RWPE2 (cell line): Measurements from ENCODE around the gene SOWAHA.

Source experiments
- ATAC-seq: fragments of 200-7000 bp; cut with Tn5 transposase; 3 replicates; pipeline ENCODE4 v1.9.1; 2021; ENCODE audit warnings: low read depth
- DNase-seq: peaks from one replicate; pipeline ENCODE4 v3.0.0-alpha.2; 2020; ENCODE audit warnings: low spot score
- H3K27ac ChIP-seq: fragments of 450-650 bp; 2 replicates; pipeline ENCODE4 v1.5.1; 2017; ENCODE audit warnings: mild to moderate bottlenecking; ENCODE audit not compliant: poor library complexity, severe bottlenecking
- H3K27me3 ChIP-seq: fragments of 250-450 bp; sonication (Bioruptor Pico); 2 replicates; pipeline ENCODE4 v1.5.1; 2021; ENCODE audit warnings: mild to moderate bottlenecking, moderate library complexity; ENCODE audit not compliant: insufficient read depth, poor library complexity, severe bottlenecking
- H3K36me3 ChIP-seq: fragments of 250-450 bp; sonication (Bioruptor Pico); 2 replicates; pipeline ENCODE4 v1.5.1; 2020; ENCODE audit warnings: low read depth, mild to moderate bottlenecking, moderate library complexity
- H3K4me1 ChIP-seq: fragments of 250-450 bp; sonication (Bioruptor Pico); 2 replicates; pipeline ENCODE4 v1.5.1; 2021; ENCODE audit warnings: mild to moderate bottlenecking, moderate library complexity; ENCODE audit not compliant: insufficient read depth, poor library complexity, severe bottlenecking
- H3K4me3 ChIP-seq: fragments of 250-450 bp; sonication (Bioruptor Pico); 2 replicates; pipeline ENCODE4 v1.5.1; 2021; ENCODE audit warnings: mild to moderate bottlenecking, moderate library complexity; ENCODE audit not compliant: severe bottlenecking
- H3K9me3 ChIP-seq: fragments of 250-450 bp; sonication (Bioruptor Pico); 2 replicates; pipeline ENCODE4 v1.5.1; 2021; ENCODE audit warnings: mild to moderate bottlenecking, moderate library complexity; ENCODE audit not compliant: severe bottlenecking
- TF ChIP-seq, protein P1 (sequence below): fragments of 450-650 bp; IDR thresholded peaks from one replicate; pipeline ENCODE4 v1.5.1; 2017; ENCODE audit warnings: mild to moderate bottlenecking, moderate library complexity; ENCODE audit not compliant: poor library complexity, severe bottlenecking

The SOWAHA gene

DNA sequence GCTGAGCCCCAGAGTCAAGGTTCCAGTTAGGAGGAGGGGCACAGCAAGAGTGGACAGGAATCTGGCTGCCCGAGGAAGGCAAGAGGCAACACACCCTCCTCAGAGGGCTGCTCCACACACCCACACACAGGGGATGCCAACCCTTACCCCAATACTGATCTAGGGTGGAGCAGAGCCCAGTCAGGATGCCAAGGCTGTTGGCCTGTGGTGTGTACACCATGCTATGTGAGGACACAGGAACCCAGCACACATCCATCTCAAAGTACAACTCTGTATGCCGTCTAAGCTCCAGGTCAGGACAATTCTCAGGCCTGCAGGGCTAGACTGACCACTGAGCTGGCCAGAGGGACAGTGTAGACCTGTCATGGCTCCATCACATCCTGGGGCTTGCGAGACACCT lies 38.7 kb upstream of the SOWAHA start:
- no peak for ATAC-seq
- Histone ChIP-seq H3K4me3 (no peak overlapping the region), H3K27ac (no peak overlapping the region), H3K4me1 (peaks cover 11% of the 10 kb centered on the region), H3K36me3 (no peaks in the 10 kb centered on the region), H3K9me3 (no peaks in the 10 kb centered on the region), H3K27me3 (no peaks in the 10 kb centered on the region)
- TF ChIP-seq, protein P1, sequence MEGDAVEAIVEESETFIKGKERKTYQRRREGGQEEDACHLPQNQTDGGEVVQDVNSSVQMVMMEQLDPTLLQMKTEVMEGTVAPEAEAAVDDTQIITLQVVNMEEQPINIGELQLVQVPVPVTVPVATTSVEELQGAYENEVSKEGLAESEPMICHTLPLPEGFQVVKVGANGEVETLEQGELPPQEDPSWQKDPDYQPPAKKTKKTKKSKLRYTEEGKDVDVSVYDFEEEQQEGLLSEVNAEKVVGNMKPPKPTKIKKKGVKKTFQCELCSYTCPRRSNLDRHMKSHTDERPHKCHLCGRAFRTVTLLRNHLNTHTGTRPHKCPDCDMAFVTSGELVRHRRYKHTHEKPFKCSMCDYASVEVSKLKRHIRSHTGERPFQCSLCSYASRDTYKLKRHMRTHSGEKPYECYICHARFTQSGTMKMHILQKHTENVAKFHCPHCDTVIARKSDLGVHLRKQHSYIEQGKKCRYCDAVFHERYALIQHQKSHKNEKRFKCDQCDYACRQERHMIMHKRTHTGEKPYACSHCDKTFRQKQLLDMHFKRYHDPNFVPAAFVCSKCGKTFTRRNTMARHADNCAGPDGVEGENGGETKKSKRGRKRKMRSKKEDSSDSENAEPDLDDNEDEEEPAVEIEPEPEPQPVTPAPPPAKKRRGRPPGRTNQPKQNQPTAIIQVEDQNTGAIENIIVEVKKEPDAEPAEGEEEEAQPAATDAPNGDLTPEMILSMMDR = no peak
- peak; percentile 42 for DNase-seq

GRCh38 chr5:132774896-132775295 lies 38.2 kb upstream of the SOWAHA start:
- H3K4me3 ChIP-seq = no peak overlapping the region
- no peak for ATAC-seq
- H3K27ac ChIP-seq = no peak overlapping the region
- H3K9me3 ChIP-seq = no peaks in the 10 kb centered on the region
- DNase-seq = peak; percentile 54
- H3K27me3 ChIP-seq = no peaks in the 10 kb centered on the region
- TF ChIP-seq, protein P1 = no peak
- H3K36me3 ChIP-seq = no peaks in the 10 kb centered on the region
- H3K4me1 ChIP-seq = peaks cover 11% of the 10 kb centered on the region

DNA sequence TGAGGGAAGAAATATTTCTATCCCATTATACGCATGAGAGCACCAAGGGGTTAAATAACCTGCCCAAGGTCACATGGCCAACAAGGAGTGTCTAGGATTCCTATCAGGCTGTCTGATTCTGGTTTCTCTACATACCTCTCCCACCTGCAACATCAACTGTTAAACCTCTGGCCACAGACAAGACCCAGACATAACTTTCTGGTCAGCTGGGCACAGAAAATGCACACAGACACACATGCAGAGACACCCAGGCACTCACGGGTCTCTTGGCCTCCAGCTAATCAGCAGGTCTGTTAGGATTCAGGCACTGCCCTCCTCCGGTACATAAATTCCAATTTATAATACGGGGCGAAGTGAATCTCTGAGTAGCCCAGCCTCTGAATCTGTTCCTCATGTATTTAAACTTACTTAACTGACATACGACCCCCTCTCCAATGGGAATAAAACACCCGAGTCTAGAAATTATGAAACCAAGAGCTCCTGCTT lies 37.6 kb upstream of the SOWAHA start:
- Histone ChIP-seq H3K27me3 (no peaks in the 10 kb centered on the region), H3K36me3 (no peaks in the 10 kb centered on the region), H3K4me3 (peak overlapping the region; percentile 93), H3K9me3 (no peaks in the 10 kb centered on the region), H3K27ac (no peak overlapping the region), H3K4me1 (peaks cover 11% of the 10 kb centered on the region)
- peak; percentile 33 for DNase-seq
- no peak for ATAC-seq
- TF ChIP-seq, protein P1 = no peak

GRCh38 chr5:132776131-132776937 lies 36.8 kb upstream of the SOWAHA start:
- H3K4me1 ChIP-seq = peaks cover 11% of the 10 kb centered on the region
- ATAC-seq (peak; percentile 34), DNase-seq (peak; percentile 63)
- TF ChIP-seq, protein P1 = no peak
- no peaks in the 10 kb centered on the region for H3K9me3 ChIP-seq
- H3K27me3 ChIP-seq = no peaks in the 10 kb centered on the region
- H3K4me3 ChIP-seq = peak overlapping the region; percentile 93
- H3K27ac ChIP-seq = peak overlapping the region; percentile 51
- no peaks in the 10 kb centered on the region for H3K36me3 ChIP-seq

- H3K4me1 ChIP-seq = peaks cover 13% of the 10 kb centered on the region
- peak overlapping the region; percentile 51 for H3K27ac ChIP-seq
- no peaks in the 10 kb centered on the region for H3K36me3 ChIP-seq
- TF ChIP-seq, protein P1 = peak; percentile 12
- no peaks in the 10 kb centered on the region for H3K9me3 ChIP-seq
- peak overlapping the region; percentile 93 for H3K4me3 ChIP-seq
- DNase-seq (no peak), ATAC-seq (peak; percentile 3; the same call in 2 of the 3 replicates)
- no peaks in the 10 kb centered on the region for H3K27me3 ChIP-seq
Observed at GRCh38 chr5:132776938-132777208, 36.2 kb upstream of the SOWAHA start.
